GM12891 (cell line): ENCODE data around the gene F7.

ENCODE experiments used
- POLR2A ChIP-seq: IDR thresholded peaks from 2 replicates; pipeline ENCODE4 v1.6.1; 2011; ENCODE audit warnings: low read depth, low read length, control low read depth
- POLR2AphosphoS5 ChIP-seq: IDR thresholded peaks from 2 replicates; pipeline ENCODE4 v1.6.1; 2011; ENCODE audit warnings: low read depth, low read length, control low read depth
- POU2F2 ChIP-seq: IDR thresholded peaks from 2 replicates; pipeline ENCODE4 v1.6.1; 2011; ENCODE audit warnings: low read depth, mild to moderate bottlenecking, control low read depth, low read length, moderate library complexity
- SPI1 ChIP-seq: IDR thresholded peaks from 2 replicates; pipeline ENCODE4 v1.6.1; 2011; ENCODE audit warnings: low read depth, low read length, control low read depth
- TAF1 ChIP-seq: IDR thresholded peaks from 2 replicates; pipeline ENCODE4 v1.6.1; 2011; ENCODE audit warnings: low read depth, low read length, control low read depth

DNA sequence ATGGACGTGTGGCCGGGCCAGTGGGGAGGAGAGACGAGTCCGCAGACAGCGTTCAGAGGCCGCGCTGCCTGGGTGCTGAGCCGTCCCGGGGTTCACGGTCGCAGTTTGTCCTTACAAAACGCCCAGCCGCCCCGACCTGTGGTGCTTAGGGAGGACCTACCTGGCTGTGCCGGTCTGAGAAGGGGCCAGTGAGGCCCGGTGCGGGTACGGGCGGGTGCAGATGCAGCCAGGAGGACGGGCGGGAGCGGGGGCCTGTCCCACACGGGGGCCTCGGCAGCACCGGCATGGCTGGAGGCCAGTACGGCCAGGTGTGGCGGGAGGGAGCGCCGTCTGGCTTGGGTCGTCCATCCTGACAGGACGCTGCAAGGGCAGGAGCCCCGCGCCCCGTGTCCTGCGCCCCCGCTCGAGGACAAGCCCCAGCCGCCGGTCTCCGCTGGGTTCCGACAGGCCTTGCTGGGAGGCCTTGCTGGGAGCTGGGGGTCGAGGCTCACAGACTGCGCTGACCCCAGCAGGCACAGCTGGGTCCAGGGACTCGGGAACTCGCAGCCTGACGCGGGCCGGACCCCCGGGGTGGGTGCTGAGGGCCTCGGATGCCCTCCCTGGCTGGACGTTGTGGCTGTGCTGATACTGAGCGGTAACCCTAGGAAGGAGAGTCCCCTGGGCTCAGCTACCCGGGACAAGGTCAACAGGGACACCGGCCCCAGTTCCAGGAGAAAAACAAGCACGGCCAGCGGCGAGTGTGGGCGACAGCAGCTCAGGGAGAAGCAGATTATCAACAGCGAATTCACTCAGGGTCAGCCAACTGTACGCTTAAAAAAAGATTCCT is 47.6 kb downstream of the F7 start:
- TF ChIP-seq POU2F2: no peak
- TF ChIP-seq SPI1: no peak
- no peak for TF ChIP-seq POLR2AphosphoS5
- TF ChIP-seq POLR2A: no peak
- no peak for TF ChIP-seq TAF1
